Measurements from ENCODE around the gene DUXB. TPM values are rescaled to one million over a fixed set of nuclear protein-coding genes. Genes with fewer than 3 reads are reported as not detected.

The DUXB gene
- total RNA-seq, 1 donor from 2014 or later: not detected

- H3K9me3 Mint-ChIP-seq: peaks cover 7% of the 10 kb centered on the region
- peaks cover 10% of the 10 kb centered on the region for H3K36me3 Mint-ChIP-seq (ENCODE audit: low read depth)
Observed at GRCh38 chr16:75742424-75743047, 41.3 kb upstream of the DUXB start.

GRCh38 chr16:75733305-75734211 is 32.3 kb upstream of the DUXB start:
- no peak for TF ChIP-seq CTCF (conservative IDR thresholded peaks at IDR 0.05)
- H3K36me3 Mint-ChIP-seq (ENCODE audit: low read depth): no peaks in the 10 kb centered on the region
- no peak overlapping the region for H3K27ac Mint-ChIP-seq (ENCODE audit: unreplicated experiment)
- peaks cover 3% of the 10 kb centered on the region for H3K27me3 Mint-ChIP-seq (ENCODE audit: low read depth)
- H3K4me1 Mint-ChIP-seq: no peaks in the 10 kb centered on the region
- peaks cover 2% of the 10 kb centered on the region for H3K9me3 Mint-ChIP-seq
- DNase-seq (ENCODE audit: low read depth, low spot score): no peak
- H3K4me3 Mint-ChIP-seq: no peak overlapping the region

More at GRCh38 chr16:75742424-75743047, 41.3 kb upstream of the DUXB start:
- Mint-ChIP-seq H3K4me3 (no peak overlapping the region), H3K27ac (ENCODE audit: unreplicated experiment) (no peak overlapping the region), H3K27me3 (ENCODE audit: low read depth) (peaks cover 6% of the 10 kb centered on the region), H3K4me1 (no peaks in the 10 kb centered on the region)
- no peak for TF ChIP-seq CTCF (conservative IDR thresholded peaks at IDR 0.05)
- DNase-seq (ENCODE audit: low read depth, low spot score): no peak

GRCh38 chr16:75732871-75733270 is 31.6 kb upstream of the DUXB start:
- H3K9me3 Mint-ChIP-seq: peaks cover 2% of the 10 kb centered on the region
- H3K4me3 Mint-ChIP-seq: no peak overlapping the region

GRCh38 chr16:75727221-75727620 is 26.0 kb upstream of the DUXB start:
- Mint-ChIP-seq H3K4me3 (no peak overlapping the region), H3K4me1 (no peaks in the 10 kb centered on the region), H3K9me3 (no peaks in the 10 kb centered on the region), H3K36me3 (ENCODE audit: low read depth) (no peaks in the 10 kb centered on the region), H3K27me3 (ENCODE audit: low read depth) (no peaks in the 10 kb centered on the region), H3K27ac (ENCODE audit: unreplicated experiment) (no peak overlapping the region)
- TF ChIP-seq CTCF (conservative IDR thresholded peaks at IDR 0.05): no peak
- no peak for DNase-seq (ENCODE audit: low read depth, low spot score)

More at GRCh38 chr16:75732871-75733270, 31.6 kb upstream of the DUXB start:
- no peak for DNase-seq (ENCODE audit: low read depth, low spot score)
- TF ChIP-seq CTCF (conservative IDR thresholded peaks at IDR 0.05): no peak
- Mint-ChIP-seq H3K4me1 (no peaks in the 10 kb centered on the region), H3K27me3 (ENCODE audit: low read depth) (no peaks in the 10 kb centered on the region), H3K36me3 (ENCODE audit: low read depth) (no peaks in the 10 kb centered on the region), H3K27ac (ENCODE audit: unreplicated experiment) (no peak overlapping the region)

- no peaks in the 10 kb centered on the region for H3K36me3 Mint-ChIP-seq (ENCODE audit: low read depth)
- TF ChIP-seq CTCF (conservative IDR thresholded peaks at IDR 0.05): no peak
- no peak within 1 kb of the TSS for H3K4me3 Mint-ChIP-seq
- DNase-seq (ENCODE audit: low read depth, low spot score): no peak
- H3K9me3 Mint-ChIP-seq: no peaks in the 10 kb centered on the region
- no peak within 1 kb of the TSS for H3K27ac Mint-ChIP-seq (ENCODE audit: unreplicated experiment)
- H3K4me1 Mint-ChIP-seq: no peaks in the 10 kb centered on the region
- H3K27me3 Mint-ChIP-seq (ENCODE audit: low read depth): no peaks in the 10 kb centered on the region
Observed at GRCh38 chr16:75726390-75726789, 25.1 kb upstream of the DUXB start, which contains the start of gene CPHXL. Gene CPHXL, minus strand, starts transcription at chr16:75726490. Its CDS starts 48 bp downstream, at chr16:75726442.
